Retinal pigment epithelial cell (primary cell): ENCODE results near the gene AK2.

Experiments
- DNase-seq: peaks from one replicate; pipeline ENCODE4 v3.0.0-alpha.2; 2010; ENCODE audit warnings: low read depth
- H3K4me3 ChIP-seq: 2 replicates; pipeline ENCODE4 v1.5.1; 2011; ENCODE audit warnings: mild to moderate bottlenecking, low read length, control low read depth, moderate library complexity
- TF ChIP-seq, protein P1 (sequence below): conservative IDR thresholded peaks from 2 replicates; pipeline ENCODE4 v1.5.1; 2011; ENCODE audit warnings: low read depth, low read length, control low read depth, inconsistent platforms

The AK2 gene

DNA sequence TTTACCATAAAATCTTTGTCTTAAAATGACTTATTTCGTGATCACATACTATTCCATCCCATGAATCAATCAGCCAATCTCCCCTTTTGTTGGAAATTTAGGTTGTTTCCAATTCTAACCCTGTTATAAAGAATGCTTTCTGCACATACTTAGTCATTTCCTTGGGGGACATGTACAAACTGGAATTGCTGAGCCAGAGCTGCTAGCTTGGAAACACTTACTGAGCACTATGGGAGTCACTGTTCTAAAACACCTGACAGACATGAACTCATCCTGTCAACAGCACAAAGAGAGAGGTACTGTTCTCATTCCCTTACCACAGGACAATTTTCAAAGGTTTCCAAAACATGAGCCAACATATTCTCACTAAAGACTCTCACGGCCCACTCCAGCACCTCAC, 32.1 kb downstream of the AK2 start:
- TF ChIP-seq, protein P1, sequence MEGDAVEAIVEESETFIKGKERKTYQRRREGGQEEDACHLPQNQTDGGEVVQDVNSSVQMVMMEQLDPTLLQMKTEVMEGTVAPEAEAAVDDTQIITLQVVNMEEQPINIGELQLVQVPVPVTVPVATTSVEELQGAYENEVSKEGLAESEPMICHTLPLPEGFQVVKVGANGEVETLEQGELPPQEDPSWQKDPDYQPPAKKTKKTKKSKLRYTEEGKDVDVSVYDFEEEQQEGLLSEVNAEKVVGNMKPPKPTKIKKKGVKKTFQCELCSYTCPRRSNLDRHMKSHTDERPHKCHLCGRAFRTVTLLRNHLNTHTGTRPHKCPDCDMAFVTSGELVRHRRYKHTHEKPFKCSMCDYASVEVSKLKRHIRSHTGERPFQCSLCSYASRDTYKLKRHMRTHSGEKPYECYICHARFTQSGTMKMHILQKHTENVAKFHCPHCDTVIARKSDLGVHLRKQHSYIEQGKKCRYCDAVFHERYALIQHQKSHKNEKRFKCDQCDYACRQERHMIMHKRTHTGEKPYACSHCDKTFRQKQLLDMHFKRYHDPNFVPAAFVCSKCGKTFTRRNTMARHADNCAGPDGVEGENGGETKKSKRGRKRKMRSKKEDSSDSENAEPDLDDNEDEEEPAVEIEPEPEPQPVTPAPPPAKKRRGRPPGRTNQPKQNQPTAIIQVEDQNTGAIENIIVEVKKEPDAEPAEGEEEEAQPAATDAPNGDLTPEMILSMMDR, result no peak
- H3K4me3 ChIP-seq, result no peak overlapping the region
- DNase-seq, result no peak

DNA sequence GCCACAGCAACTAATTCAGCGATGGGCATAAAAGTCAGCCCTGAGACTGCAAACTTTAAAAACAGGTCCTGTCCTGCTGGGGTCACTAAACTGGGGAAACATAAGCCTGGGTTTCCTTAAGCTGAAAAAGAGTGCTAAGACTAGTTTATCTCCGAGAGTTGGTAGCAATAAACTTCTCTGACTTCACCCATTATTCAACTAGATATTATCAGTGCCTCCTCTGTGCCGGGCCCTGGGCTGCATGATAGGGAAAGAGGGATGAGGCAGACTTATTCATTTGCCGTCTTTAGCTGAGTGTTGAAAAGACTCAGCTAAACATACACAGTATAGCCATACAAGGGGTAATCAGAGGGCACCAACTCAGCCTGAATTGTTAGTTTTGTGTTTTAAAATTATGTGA, 33.0 kb downstream of the AK2 start:
- TF ChIP-seq, protein P1, result no peak
- no peak overlapping the region for H3K4me3 ChIP-seq
- no peak for DNase-seq

DNA sequence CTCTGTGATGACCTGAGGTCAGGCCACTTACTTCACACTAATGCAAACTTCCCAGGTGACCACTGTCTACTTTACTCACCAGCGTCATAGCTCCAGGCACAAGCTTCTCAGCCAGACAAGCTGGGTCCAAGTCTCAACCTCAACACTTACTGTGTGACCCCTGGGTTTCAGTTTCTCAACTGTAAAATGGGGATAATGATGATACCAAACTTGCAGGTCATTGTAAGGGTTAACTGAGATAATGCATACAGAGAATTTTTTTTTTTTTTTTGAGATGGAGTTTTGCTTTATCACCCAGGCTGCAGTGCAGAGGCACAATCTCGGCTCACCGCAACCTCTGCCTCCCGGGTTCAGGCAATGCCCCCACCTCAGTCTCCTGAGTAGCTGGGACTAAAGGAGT, 34.7 kb downstream of the AK2 start:
- DNase-seq, result no peak
- H3K4me3 ChIP-seq, result no peak overlapping the region
- TF ChIP-seq, protein P1, result no peak

DNA sequence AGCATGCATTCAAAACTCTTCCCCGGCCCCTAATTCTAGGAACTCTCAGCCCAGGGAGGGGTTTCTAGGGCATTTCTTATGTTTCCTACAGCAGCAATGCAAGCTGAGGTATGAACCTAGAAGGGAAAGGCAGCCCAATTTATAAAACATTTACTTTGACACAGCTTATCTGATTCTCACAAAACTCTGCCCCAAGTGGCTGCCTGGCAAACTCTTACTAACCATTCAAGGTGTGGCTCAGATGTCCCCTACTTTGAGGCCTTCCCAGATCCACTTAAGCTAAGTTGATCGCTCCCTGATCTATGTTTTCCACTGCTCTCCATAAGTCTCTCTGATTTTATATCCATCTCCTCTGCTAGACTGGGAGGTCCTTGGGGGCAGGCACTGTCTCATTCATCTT, 35.4 kb downstream of the AK2 start:
- TF ChIP-seq, protein P1, result peak; percentile 42
- H3K4me3 ChIP-seq, result no peak overlapping the region
- no peak for DNase-seq

DNA sequence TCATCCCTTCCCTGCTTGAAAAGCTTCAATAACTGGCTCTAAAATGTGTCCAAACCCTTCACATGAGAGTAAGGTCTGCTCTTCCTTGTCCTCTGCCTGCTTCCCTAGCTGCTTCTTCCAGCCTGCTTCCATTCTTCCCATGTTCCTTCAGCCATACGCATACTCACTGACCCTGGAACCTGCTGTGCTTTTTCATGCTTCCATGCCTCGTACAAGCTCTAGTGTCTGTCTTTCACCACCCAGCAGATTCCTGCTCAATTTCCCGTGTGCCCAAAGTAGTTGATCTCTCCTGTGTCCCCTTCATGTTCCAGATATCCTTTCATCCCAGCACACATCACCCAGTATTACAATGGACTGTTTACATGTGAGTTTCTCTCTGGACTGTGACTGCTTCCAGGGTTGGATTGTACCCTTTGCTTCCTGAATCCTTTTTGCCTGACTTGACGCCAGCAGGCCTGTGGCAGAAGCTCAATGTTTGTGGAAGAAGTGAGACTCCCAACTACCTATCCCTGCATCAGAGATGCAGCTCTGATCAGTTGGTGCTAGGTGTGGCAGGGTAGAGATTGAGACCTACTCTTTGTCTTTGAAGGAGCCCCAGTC, 36.2 kb downstream of the AK2 start:
- DNase-seq, result no peak
- TF ChIP-seq, protein P1, result no peak
- no peak overlapping the region for H3K4me3 ChIP-seq

DNA sequence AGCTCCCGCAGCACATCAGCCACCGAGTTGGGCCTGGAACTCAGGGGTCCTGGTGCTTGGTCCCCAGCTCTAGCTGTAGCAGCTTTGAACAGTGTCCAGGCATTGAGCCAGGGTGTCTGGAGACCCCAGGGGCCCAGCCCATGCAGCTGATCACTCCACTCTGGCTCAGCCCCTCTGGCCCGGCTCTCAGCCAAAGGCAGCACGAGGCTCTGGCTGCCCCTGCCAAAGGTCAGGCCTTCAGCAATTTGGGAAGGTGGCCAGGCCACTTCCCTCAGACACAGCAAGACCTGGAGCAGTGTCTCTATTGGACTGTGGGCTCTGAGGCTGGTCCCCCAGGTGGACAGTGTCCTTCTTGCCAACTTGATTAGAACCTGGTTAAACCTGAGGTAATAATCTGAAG, 37.7 kb downstream of the AK2 start:
- no peak overlapping the region for H3K4me3 ChIP-seq
- TF ChIP-seq, protein P1, result no peak
- DNase-seq, result no peak

DNA sequence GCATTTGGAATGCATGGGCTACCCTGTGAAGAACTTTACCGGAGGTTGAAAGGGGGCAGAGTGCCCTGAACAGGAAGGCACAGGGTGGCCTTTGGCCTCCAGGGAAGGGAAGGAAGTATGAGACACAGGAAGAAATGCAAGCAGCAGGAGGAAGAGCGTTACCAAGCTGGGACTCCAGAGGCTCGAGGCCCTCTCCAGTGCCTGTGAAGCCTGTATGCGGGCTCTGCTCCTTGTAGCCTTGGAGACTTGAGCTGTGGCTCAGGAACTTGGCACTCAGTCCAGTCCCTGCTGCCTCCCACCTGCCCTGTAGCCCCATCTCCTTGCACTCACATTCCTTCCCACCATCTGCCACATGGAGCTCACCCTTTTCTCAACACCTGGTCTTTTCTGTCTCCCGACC, 38.6 kb downstream of the AK2 start:
- TF ChIP-seq, protein P1, result no peak
- no peak for DNase-seq
- no peak overlapping the region for H3K4me3 ChIP-seq
